MM.1S (cell line): Measurements from ENCODE around the gene IL17RE.
"Not testable (repeated sequence)": the region's sequence is repeated elsewhere in the genome, so short reads cannot be mapped to it uniquely, and the experiment has no call there.

Experiments used
- CTCF ChIP-seq: fragments of 300-600 bp; sonication (generic); IDR thresholded peaks from 2 replicates; pipeline ENCODE4 v1.5.1; 2016; ENCODE audit warnings: antibody characterized with exemption, low read length, mixed read lengths
- EZH2 ChIP-seq: fragments of 300-600 bp; sonication (generic); optimal IDR thresholded peaks from 2 replicates; pipeline ENCODE3; 2017; ENCODE audit warnings: low read depth, mild to moderate bottlenecking, antibody characterized with exemption, low read length, mixed read lengths

GRCh38 chr3:9939906-9940305, 37.3 kb downstream of the IL17RE start:
- not testable (repeated sequence) for TF ChIP-seq CTCF, EZH2
